ENCODE results near the gene BLVRA.

DNA sequence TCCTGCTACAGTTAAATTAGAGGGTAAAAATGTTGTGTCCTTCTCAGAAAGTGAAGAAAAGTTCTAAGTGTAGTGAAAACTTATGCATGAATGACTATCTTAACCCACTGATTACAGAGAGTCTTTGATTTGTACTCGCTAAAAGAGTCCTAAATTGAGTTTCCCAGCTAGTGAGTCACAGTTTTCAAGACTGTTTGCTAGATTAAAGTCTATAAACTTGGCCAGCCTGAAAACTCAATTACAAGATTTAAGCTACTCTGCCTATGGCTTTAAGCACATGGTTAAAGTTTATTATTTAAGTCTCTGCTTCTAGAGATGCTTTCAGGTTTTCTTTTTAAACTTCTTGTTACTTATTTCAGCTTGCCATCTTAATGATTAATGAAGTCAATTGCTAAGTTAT, 66.5 kb downstream of the BLVRA start:
- TF ChIP-seq SUZ12 (IDR thresholded peaks at IDR 0.05; ENCODE audit: extremely low read depth, insufficient read depth, insufficient read length): no peak
- no peak for TF ChIP-seq ZNF274 (IDR thresholded peaks at IDR 0.05; ENCODE audit: low read depth, low read length)
